Measurements from ENCODE around the gene RFX8. TPM values are rescaled to one million over a fixed set of nuclear protein-coding genes. Genes with fewer than 3 reads are reported as not detected.
A peak's percentile ranks its signal among the peaks of the same experiment; 100 is the strongest.
"Not testable (repeated sequence)": the region's sequence is repeated elsewhere in the genome, so short reads cannot be mapped to it uniquely, and the experiment has no call there.

The RFX8 gene
- total RNA-seq, 1 donor from 2014 or later: 0.49 TPM

GRCh38 chr2:101505276-101505675, 30.4 kb upstream of the RFX8 start:
- not testable (repeated sequence) for DNase-seq; H3K27ac Mint-ChIP-seq; H3K36me3 Mint-ChIP-seq (ENCODE audit: low read depth)

GRCh38 chr2:101504744-101505143, 29.8 kb upstream of the RFX8 start:
- H3K4me3 Mint-ChIP-seq; DNase-seq; H3K27ac Mint-ChIP-seq; H3K36me3 Mint-ChIP-seq (ENCODE audit: low read depth); H3K27me3 Mint-ChIP-seq; H3K9me3 Mint-ChIP-seq; intact Hi-C loops (cut with micrococcal nuclease): not testable (repeated sequence)
- peaks cover 18% of the 10 kb centered on the region for H3K4me1 Mint-ChIP-seq

More at GRCh38 chr2:101505276-101505675, 30.4 kb upstream of the RFX8 start:
- H3K4me3 Mint-ChIP-seq; intact Hi-C loops (cut with micrococcal nuclease); H3K9me3 Mint-ChIP-seq; H3K27me3 Mint-ChIP-seq: not testable (repeated sequence)
- H3K4me1 Mint-ChIP-seq: peaks cover 18% of the 10 kb centered on the region

- H3K27ac Mint-ChIP-seq: no peak overlapping the region
- peaks cover 18% of the 10 kb centered on the region for H3K4me1 Mint-ChIP-seq
- H3K9me3 Mint-ChIP-seq: no peaks in the 10 kb centered on the region
- intact Hi-C loops (cut with micrococcal nuclease): no loop called here
- DNase-seq: peak; percentile 67
- H3K27me3 Mint-ChIP-seq: peaks cover 3% of the 10 kb centered on the region
- no peak overlapping the region for H3K4me3 Mint-ChIP-seq
- H3K36me3 Mint-ChIP-seq (ENCODE audit: low read depth): no peaks in the 10 kb centered on the region
These were observed 27.2 kb upstream of the RFX8 start for GRCh38 chr2:101502095-101502494.

DNA sequence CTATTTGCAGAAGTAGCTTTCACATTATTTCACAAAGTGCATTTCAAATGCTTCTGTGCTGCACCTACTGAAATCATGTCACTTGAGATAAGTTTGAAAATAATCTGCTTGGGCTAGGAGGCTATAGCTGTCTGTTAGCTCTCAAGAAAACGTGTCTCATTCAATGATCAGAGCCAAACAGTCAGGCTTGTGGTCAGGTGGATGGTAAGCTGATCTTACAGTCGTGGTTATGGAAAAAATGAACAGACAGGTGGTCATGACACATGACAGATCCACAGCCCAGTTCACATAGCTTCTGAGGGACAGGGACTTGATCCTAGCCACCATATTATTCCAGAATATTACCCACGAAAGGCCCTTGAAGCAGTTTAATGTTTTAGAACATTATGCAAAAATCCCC, 26.5 kb upstream of the RFX8 start:
- Mint-ChIP-seq H3K9me3 (no peaks in the 10 kb centered on the region), H3K27ac (no peak overlapping the region), H3K4me3 (no peak overlapping the region), H3K4me1 (peaks cover 18% of the 10 kb centered on the region), H3K27me3 (peaks cover 3% of the 10 kb centered on the region), H3K36me3 (ENCODE audit: low read depth) (no peaks in the 10 kb centered on the region)
- intact Hi-C loops (cut with micrococcal nuclease): no loop called here
- peak; percentile 59 for DNase-seq

DNA sequence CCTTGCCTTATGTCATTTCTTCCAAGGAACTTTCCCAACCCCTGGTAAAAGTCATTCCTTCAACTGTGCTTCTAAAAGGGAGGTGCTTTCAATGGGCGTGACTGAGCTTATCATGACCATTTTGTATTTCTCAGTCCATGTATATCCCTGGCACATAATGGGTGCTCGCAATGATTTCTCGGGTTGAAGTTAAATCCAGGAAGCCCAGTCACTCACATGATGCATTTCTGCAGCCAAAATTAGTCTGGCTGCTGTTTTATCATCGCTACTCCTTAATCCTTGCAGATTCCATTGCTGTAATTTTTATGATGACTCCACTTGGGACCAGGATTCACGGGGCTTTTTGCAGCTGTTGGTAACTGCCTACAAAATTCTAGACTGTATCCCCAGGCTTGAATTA, 25.9 kb upstream of the RFX8 start:
- Mint-ChIP-seq H3K4me1 (peaks cover 18% of the 10 kb centered on the region), H3K4me3 (no peak overlapping the region), H3K9me3 (peaks cover 2% of the 10 kb centered on the region), H3K27me3 (peaks cover 3% of the 10 kb centered on the region), H3K27ac (no peak overlapping the region), H3K36me3 (ENCODE audit: low read depth) (no peaks in the 10 kb centered on the region)
- DNase-seq: no peak
- intact Hi-C loops (cut with micrococcal nuclease): no loop called here

- Mint-ChIP-seq H3K36me3 (ENCODE audit: low read depth) (no peaks in the 10 kb centered on the region), H3K9me3 (peaks cover 6% of the 10 kb centered on the region), H3K4me1 (peaks cover 18% of the 10 kb centered on the region), H3K27me3 (peaks cover 3% of the 10 kb centered on the region), H3K27ac (no peak overlapping the region), H3K4me3 (no peak overlapping the region)
- DNase-seq: no peak
- intact Hi-C loops (cut with micrococcal nuclease): no loop called here
These were observed 25.3 kb upstream of the RFX8 start for GRCh38 chr2:101500180-101500579.

DNA sequence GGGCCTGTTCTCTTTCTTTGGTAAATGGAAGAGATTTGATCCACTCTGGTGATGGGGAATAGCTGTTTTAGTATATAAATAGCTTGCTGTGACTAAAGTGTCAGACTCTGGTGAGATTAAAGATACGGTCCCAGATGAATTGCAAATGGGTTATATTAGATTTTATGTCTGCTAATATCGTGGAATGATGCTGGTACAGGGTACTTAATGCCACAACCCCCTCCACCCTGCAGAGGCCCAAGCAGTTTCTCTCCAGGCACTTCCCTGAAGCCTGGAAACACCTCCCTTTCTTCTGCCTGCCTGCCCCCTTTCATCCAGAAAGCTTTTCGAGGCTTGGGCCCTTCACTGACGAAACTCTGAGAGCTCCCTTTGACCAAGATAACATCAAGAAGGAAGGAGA, 21.4 kb upstream of the RFX8 start:
- Mint-ChIP-seq H3K9me3 (peaks cover 6% of the 10 kb centered on the region), H3K27ac (no peak overlapping the region), H3K4me1 (peaks cover 5% of the 10 kb centered on the region), H3K27me3 (peaks cover 2% of the 10 kb centered on the region), H3K4me3 (no peak overlapping the region), H3K36me3 (ENCODE audit: low read depth) (no peaks in the 10 kb centered on the region)
- intact Hi-C loops (cut with micrococcal nuclease): no loop called here
- DNase-seq: no peak

- H3K27ac Mint-ChIP-seq: no peak overlapping the region
- H3K9me3 Mint-ChIP-seq: peaks cover 6% of the 10 kb centered on the region
- no peaks in the 10 kb centered on the region for H3K36me3 Mint-ChIP-seq (ENCODE audit: low read depth)
- intact Hi-C loops (cut with micrococcal nuclease): no loop called here
- H3K4me3 Mint-ChIP-seq: no peak overlapping the region
- H3K4me1 Mint-ChIP-seq: no peaks in the 10 kb centered on the region
- no peaks in the 10 kb centered on the region for H3K27me3 Mint-ChIP-seq
- DNase-seq: no peak
These were observed 18.1 kb upstream of the RFX8 start for GRCh38 chr2:101492936-101493473.

DNA sequence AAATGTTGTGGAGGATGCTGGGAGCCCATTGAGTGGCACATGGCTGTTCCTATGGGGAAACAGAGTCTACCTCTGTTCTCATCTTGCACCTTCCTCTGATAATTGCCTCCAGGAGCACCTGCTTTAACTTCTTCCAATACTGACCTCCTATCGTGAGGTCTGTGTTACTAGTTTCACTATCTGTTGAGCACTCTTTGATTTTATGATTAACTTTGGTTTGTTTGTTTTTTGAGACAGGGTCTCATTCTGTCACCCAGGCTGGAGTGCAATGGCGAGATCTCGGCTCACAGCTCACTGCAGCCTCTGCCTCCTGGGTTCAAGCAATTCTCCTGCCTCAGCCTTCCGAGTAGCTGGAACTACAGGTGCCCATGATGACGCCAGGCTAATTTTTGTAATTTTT, 12.1 kb upstream of the RFX8 start:
- Mint-ChIP-seq H3K9me3 (no peaks in the 10 kb centered on the region), H3K27ac (no peak overlapping the region), H3K4me1 (peaks cover 16% of the 10 kb centered on the region), H3K36me3 (ENCODE audit: low read depth) (no peaks in the 10 kb centered on the region), H3K27me3 (no peaks in the 10 kb centered on the region), H3K4me3 (no peak overlapping the region)
- intact Hi-C loops (cut with micrococcal nuclease): no loop called here
- DNase-seq: no peak

- H3K27ac Mint-ChIP-seq: peak overlapping the region; percentile 13
- intact Hi-C loops (cut with micrococcal nuclease): no loop called here
- peak overlapping the region; percentile 2 for H3K4me3 Mint-ChIP-seq
- no peaks in the 10 kb centered on the region for H3K27me3 Mint-ChIP-seq
- H3K9me3 Mint-ChIP-seq: no peaks in the 10 kb centered on the region
- no peaks in the 10 kb centered on the region for H3K36me3 Mint-ChIP-seq (ENCODE audit: low read depth)
- H3K4me1 Mint-ChIP-seq: peaks cover 16% of the 10 kb centered on the region
- DNase-seq: peak; percentile 69
These were observed 11.4 kb upstream of the RFX8 start for GRCh38 chr2:101486258-101486701.

DNA sequence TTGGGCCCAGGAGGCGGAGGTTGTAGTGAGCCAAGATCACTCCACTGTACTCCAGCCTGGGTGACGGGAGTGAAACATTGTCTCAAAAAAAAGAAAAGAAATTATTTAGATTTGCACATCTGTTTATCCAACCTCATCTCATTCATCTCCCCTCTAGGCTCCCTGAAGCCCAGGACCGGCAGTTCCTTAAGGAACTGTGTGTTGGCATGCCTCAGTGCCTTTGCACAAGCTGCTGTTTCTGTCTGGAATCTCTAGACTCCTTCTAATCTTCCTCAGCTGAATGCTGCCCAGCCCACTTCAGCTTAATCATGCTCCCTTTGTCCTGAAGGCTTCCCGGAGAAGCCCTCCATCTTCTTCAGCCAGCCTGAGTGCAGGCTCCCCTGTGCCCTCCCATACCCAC, 10.9 kb upstream of the RFX8 start:
- H3K27ac Mint-ChIP-seq: peak overlapping the region; percentile 13
- no peaks in the 10 kb centered on the region for H3K9me3 Mint-ChIP-seq
- no peaks in the 10 kb centered on the region for H3K27me3 Mint-ChIP-seq
- no peaks in the 10 kb centered on the region for H3K36me3 Mint-ChIP-seq (ENCODE audit: low read depth)
- DNase-seq: no peak
- no peak overlapping the region for H3K4me3 Mint-ChIP-seq
- intact Hi-C loops (cut with micrococcal nuclease): no loop called here
- H3K4me1 Mint-ChIP-seq: peaks cover 16% of the 10 kb centered on the region

DNA sequence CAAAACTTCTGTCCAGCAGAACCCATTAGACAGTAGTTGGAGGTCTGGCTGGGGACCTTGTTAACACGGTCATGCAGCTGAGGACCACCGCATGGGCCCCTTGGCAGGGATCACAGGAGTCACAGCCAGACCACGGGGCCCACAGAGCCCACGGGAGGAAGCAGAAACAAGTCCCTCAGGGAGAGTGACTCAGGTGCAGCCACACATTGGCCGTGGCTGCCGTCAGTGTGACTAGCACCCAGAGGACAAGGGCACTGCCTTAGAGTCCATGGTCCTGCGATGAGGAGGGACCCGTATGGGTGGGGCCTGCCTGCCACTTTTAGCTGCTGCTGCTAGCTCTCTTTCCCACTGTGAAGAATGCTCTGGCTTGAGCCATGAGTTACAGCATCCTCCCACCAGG, 5.9 kb upstream of the RFX8 start:
- no peak overlapping the region for H3K4me3 Mint-ChIP-seq
- H3K36me3 Mint-ChIP-seq (ENCODE audit: low read depth): no peaks in the 10 kb centered on the region
- no peak overlapping the region for H3K27ac Mint-ChIP-seq
- H3K27me3 Mint-ChIP-seq: no peaks in the 10 kb centered on the region
- intact Hi-C loops (cut with micrococcal nuclease): no loop called here
- DNase-seq: no peak
- H3K9me3 Mint-ChIP-seq: no peaks in the 10 kb centered on the region
- peaks cover 27% of the 10 kb centered on the region for H3K4me1 Mint-ChIP-seq

DNA sequence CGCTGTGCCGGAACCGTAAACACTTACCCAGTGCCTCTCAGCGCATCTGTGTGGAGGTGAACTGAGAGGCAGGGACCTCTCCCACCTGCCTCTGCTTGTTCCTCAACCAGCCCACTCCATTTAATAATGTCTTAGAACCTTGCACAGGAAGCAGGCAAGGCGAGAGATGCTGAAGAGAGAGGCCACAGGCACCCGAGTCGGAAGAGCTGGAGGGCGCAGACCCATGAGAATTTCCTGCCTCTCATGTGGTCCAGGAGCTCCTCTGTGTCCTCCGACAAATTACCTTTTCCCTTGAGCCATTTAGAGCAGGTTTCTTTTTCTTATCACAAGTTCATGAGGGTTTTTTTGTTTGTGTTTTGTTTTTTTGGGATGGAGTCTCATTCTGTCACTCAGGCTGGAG, 4.9 kb upstream of the RFX8 start:
- no peaks in the 10 kb centered on the region for H3K27me3 Mint-ChIP-seq
- no peak overlapping the region for H3K27ac Mint-ChIP-seq
- intact Hi-C loops (cut with micrococcal nuclease): loop anchor here (5.0 to 10.0 kb wide), 2 partner anchors 37 to 175 kb away; partner anchors contain the start of gene RNF149
- H3K4me3 Mint-ChIP-seq: no peak overlapping the region
- DNase-seq: no peak
- H3K36me3 Mint-ChIP-seq (ENCODE audit: low read depth): no peaks in the 10 kb centered on the region
- no peaks in the 10 kb centered on the region for H3K9me3 Mint-ChIP-seq
- H3K4me1 Mint-ChIP-seq: peaks cover 33% of the 10 kb centered on the region

DNA sequence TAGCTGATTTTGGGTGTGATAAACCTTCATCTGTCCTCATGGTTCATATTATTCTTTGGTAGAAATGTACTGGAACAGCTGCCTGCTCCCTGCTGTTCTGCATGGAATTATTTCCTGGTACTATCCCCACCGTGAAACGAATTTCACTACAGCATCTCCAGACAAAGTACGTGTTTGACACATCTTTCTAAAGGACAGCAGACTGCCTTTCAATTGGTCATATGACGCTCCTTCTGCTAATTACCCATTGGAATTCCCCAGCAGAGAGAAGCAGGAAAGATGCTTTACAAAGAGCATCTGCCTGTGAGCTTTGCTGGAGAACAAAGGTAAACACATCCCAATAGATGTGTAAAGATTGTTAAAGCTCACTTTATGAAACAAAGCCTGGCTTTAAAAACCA, 4.4 kb upstream of the RFX8 start:
- H3K36me3 Mint-ChIP-seq (ENCODE audit: low read depth): no peaks in the 10 kb centered on the region
- H3K9me3 Mint-ChIP-seq: no peaks in the 10 kb centered on the region
- no peak for DNase-seq
- H3K27ac Mint-ChIP-seq: no peak overlapping the region
- H3K27me3 Mint-ChIP-seq: no peaks in the 10 kb centered on the region
- intact Hi-C loops (cut with micrococcal nuclease): loop anchor here (5.0 to 10.0 kb wide), 2 partner anchors 38 to 175 kb away; partner anchors contain the start of gene RNF149
- peaks cover 33% of the 10 kb centered on the region for H3K4me1 Mint-ChIP-seq
- no peak overlapping the region for H3K4me3 Mint-ChIP-seq
